Progenitor cell of endocrine pancreas (in vitro differentiated cells): Measurements from ENCODE around the gene PSMC5. TPM values are rescaled to one million over a fixed set of nuclear protein-coding genes. Genes with fewer than 3 reads are reported as not detected.
"Not testable (repeated sequence)": the region's sequence is repeated elsewhere in the genome, so short reads cannot be mapped to it uniquely, and the experiment has no call there.

Experiments
- DNase-seq: peaks from one replicate; pipeline ENCODE4 v3.0.0; 2021; ENCODE audit warnings: low spot score; ENCODE audit not compliant: unreplicated experiment
- H3K27ac Mint-ChIP-seq: 2 replicates; pipeline ENCODE4 v1.8.0; 2021; ENCODE audit warnings: mild to moderate bottlenecking, moderate library complexity, mixed read lengths
- H3K27me3 Mint-ChIP-seq: 2 replicates; pipeline ENCODE4 v1.8.0; 2021; ENCODE audit warnings: mixed read lengths
- H3K36me3 Mint-ChIP-seq: 2 replicates; pipeline ENCODE4 v1.8.0; 2022; ENCODE audit warnings: mixed read lengths; ENCODE audit not compliant: insufficient read depth
- H3K4me1 Mint-ChIP-seq: 2 replicates; pipeline ENCODE4 v1.8.0; 2021; ENCODE audit warnings: low read depth, mixed read lengths
- H3K4me3 Mint-ChIP-seq: 2 replicates; pipeline ENCODE4 v1.8.0; 2021; ENCODE audit warnings: low read depth, mild to moderate bottlenecking, moderate library complexity, mixed read lengths
- H3K9me3 Mint-ChIP-seq: 2 replicates; pipeline ENCODE4 v1.8.0; 2021; ENCODE audit warnings: low read depth, mixed read lengths
- total RNA-seq: library from RNA; stranded (reverse); gene quantifications from 2 replicates; pipeline ENCODE4 v1.2.1, GENCODE V29; 2021
- TF ChIP-seq, protein P1 (sequence below): fragments of 200-600 bp; sonication (generic); IDR thresholded peaks from one replicate; pipeline ENCODE4 v1.5.0; 2021; ENCODE audit warnings: antibody characterized with exemption, mild to moderate bottlenecking; ENCODE audit not compliant: unreplicated experiment

PSMC5 gene
- total RNA-seq, 1 donor from 2014 or later: 101 TPM

DNA sequence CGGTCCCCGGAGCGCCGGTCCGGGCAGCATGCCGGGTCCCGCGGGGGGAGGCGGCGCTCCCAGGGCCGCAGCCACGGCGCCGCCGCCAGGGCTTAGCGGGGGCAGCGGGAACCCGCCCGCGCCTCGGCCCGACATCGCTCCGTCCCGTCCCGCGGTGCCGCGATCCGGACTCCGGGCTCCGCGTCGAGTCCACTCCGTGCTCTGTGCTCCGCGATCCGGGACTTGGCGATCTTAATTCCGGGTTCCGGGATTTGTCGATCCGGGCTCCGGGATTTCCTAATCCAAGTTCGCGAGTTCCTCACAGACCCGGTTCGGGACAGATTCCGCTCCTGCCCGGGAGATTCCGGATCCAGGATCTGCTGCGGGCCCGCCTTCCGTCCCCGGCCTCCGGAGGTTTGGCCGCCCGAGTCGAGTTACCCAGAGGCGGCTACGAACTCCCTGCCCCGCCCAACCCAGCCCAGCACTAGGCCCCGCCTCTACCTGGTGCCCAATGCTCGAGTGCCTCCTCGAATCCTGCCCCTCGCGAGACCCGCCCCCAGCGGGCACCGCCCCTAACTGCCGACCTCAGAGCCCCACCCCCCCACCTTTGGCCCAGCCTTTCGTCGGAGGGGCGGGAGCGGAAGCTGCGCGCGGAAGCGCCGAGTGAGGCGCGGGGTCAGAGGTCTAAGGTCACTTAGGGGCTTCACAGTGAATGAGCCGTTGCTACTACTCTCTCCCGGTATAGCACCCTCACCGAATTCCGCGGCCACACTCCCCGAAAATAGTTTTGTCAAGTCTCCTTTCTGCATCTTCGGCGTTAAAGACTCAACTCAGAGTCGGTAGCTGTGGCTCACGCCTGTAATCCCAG, 15.5 kb downstream of the PSMC5 start, which contains the start of gene SMARCD2:
Gene SMARCD2 (minus strand): TSS at position 146 of the 847 bp plus-strand sequence. CDS start 11 bp downstream, at position 135.
- Mint-ChIP-seq H3K36me3 (no peaks in the 10 kb centered on the region), H3K4me1 (peaks cover 22% of the 10 kb centered on the region), H3K27ac (peak within 1 kb of the TSS; percentile 95), H3K9me3 (no peaks in the 10 kb centered on the region), H3K4me3 (peak within 1 kb of the TSS; percentile 96), H3K27me3 (peaks cover 16% of the 10 kb centered on the region)
- TF ChIP-seq, protein P1, sequence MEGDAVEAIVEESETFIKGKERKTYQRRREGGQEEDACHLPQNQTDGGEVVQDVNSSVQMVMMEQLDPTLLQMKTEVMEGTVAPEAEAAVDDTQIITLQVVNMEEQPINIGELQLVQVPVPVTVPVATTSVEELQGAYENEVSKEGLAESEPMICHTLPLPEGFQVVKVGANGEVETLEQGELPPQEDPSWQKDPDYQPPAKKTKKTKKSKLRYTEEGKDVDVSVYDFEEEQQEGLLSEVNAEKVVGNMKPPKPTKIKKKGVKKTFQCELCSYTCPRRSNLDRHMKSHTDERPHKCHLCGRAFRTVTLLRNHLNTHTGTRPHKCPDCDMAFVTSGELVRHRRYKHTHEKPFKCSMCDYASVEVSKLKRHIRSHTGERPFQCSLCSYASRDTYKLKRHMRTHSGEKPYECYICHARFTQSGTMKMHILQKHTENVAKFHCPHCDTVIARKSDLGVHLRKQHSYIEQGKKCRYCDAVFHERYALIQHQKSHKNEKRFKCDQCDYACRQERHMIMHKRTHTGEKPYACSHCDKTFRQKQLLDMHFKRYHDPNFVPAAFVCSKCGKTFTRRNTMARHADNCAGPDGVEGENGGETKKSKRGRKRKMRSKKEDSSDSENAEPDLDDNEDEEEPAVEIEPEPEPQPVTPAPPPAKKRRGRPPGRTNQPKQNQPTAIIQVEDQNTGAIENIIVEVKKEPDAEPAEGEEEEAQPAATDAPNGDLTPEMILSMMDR: no peak
- DNase-seq: peak; percentile 95

GRCh38 chr17:63843387-63843888, 16.2 kb downstream of the PSMC5 start:
- not testable (repeated sequence) for DNase-seq, H3K36me3 Mint-ChIP-seq, H3K9me3 Mint-ChIP-seq
- Mint-ChIP-seq H3K4me1 (peaks cover 22% of the 10 kb centered on the region), H3K27me3 (peaks cover 22% of the 10 kb centered on the region), H3K27ac (peak overlapping the region; percentile 67), H3K4me3 (peak overlapping the region; percentile 79)

DNA sequence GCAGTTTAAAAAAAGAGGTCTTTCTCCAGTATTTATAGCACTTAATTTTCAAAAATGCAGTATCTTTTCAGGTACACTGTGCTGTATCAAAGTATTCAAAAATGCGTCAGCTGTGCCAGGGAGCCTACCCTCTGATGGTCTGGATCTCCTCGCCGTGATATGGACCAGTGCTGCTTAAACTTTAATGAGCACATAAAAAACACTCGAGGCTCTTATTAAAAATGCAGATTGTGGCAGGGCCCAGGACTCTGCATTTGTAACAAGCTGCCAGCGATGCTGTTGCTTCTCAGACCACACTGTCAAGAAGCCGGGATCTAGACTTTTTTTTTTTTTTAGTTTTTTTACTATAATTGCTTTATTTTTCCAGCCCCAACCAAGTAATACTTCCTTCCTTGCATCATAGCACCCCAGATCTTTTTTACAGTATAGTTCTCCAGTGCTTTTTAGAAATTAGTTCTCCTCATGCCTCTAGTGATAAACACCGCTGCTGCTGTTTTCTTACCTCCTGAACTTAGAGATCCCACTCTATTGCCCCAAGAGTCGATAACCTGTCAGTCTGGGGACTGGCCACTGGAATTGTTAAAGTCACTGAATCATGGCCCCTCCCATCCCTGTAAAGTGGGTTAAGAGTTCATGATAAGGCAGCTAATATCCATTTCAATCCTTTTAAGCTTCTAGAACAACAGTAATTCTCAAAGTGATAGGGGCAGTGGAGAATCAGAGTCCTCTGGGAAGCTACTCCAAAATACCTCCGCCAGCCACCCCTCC, 16.9 kb downstream of the PSMC5 start:
- peaks cover 8% of the 10 kb centered on the region for H3K9me3 Mint-ChIP-seq
- H3K4me3 Mint-ChIP-seq: peak overlapping the region; percentile 79
- no peak for DNase-seq
- peaks cover 20% of the 10 kb centered on the region for H3K4me1 Mint-ChIP-seq
- TF ChIP-seq, protein P1: no peak
- H3K27me3 Mint-ChIP-seq: peaks cover 25% of the 10 kb centered on the region
- H3K36me3 Mint-ChIP-seq: peaks cover 6% of the 10 kb centered on the region
- H3K27ac Mint-ChIP-seq: peak overlapping the region; percentile 52

- no peak overlapping the region for H3K27ac Mint-ChIP-seq
- peaks cover 31% of the 10 kb centered on the region for H3K27me3 Mint-ChIP-seq
- no peak for DNase-seq
- no peak overlapping the region for H3K4me3 Mint-ChIP-seq
- H3K9me3 Mint-ChIP-seq: peaks cover 9% of the 10 kb centered on the region
- TF ChIP-seq, protein P1: no peak
- H3K36me3 Mint-ChIP-seq: peaks cover 6% of the 10 kb centered on the region
- H3K4me1 Mint-ChIP-seq: peaks cover 18% of the 10 kb centered on the region
Measured at GRCh38 chr17:63845509-63845908, 18.3 kb downstream of the PSMC5 start.

DNA sequence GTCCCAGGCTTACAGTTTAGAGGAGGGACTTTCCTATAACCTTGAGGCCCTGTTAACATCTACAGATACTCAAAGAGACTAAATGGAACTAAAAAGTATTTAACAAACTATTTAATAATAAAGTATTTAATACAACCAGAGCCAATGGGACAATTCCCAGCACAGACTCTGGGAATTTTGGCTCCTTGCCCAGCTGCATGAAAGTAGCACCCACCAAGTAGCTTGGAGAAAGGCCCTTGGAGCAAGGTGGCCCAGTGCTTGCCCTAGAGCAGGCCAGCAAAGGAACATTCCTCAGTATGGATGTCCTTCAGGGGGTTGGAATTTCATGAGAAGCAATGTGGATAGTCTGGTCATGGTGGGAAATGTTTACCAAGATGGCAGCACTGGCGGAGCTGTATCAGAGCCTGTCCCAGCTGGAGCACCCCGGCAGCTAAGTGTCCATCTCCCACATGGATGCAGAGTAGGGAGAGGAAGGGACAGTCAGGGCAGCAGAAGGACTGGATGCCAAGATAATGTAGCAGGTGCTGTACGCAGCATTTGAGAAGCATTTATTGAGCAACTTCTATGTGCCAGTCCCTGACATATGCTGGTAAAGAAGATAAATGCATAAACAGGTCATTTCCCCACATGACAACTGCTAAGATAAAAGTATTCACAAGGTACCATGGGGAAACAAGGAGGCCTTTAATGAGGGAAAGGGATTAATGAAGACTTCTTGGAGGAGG, 20.5 kb downstream of the PSMC5 start:
- DNase-seq: no peak
- Mint-ChIP-seq H3K9me3 (peaks cover 9% of the 10 kb centered on the region), H3K4me3 (peak overlapping the region; percentile 24), H3K4me1 (peaks cover 5% of the 10 kb centered on the region), H3K27me3 (peaks cover 37% of the 10 kb centered on the region), H3K36me3 (peaks cover 6% of the 10 kb centered on the region), H3K27ac (no peak overlapping the region)
- TF ChIP-seq, protein P1: no peak
